ENCODE measurements around the gene AZU1. TPM values are rescaled to one million over a fixed set of nuclear protein-coding genes. Genes with fewer than 3 reads are reported as not detected.
"Not testable (repeated sequence)": the region's sequence is repeated elsewhere in the genome, so short reads cannot be mapped to it uniquely, and the experiment has no call there.

Gene AZU1
- total RNA-seq, 1 experiment from 2014 or later = not detected

- TF ChIP-seq FOSL1 (IDR thresholded peaks at IDR 0.05; ENCODE audit: low read depth) (no peak), CBX3 (IDR thresholded peaks at IDR 0.05; ENCODE audit: low read depth) (no peak), ATF3 (IDR thresholded peaks at IDR 0.05) (no peak), YY1 (IDR thresholded peaks at IDR 0.05; ENCODE audit: extremely low read depth, insufficient replicate concordance, low read depth, low read length) (no peak), RAD21 (IDR thresholded peaks at IDR 0.05; ENCODE audit: low read depth) (no peak), EGR1 (IDR thresholded peaks at IDR 0.05; ENCODE audit: low read depth) (no peak), SP1 (IDR thresholded peaks at IDR 0.05; ENCODE audit: low read depth) (no peak), ZFX (IDR thresholded peaks at IDR 0.05) (no peak)
Measured at GRCh38 chr19:876089-876488, 48.5 kb downstream of the AZU1 start (continued).

GRCh38 chr19:876780-877314, 49.2 kb downstream of the AZU1 start:
- no peak for DNase-seq (ENCODE audit: low read depth, low spot score)
- CTCF ChIA-PET = no interaction called here
- intact Hi-C loops (cut with micrococcal nuclease) = no loop called here
- H3K4me1 ChIP-seq (ENCODE audit: control insufficient read depth in 1 of 2, insufficient read depth in 2 of 2, low read length in 2 of 2) = peaks cover 9 to 17% of the 10 kb centered on the region in 2 experiments
- POLR2A ChIA-PET = no interaction called here
- H3K36me3 ChIP-seq (ENCODE audit: control insufficient read depth in 1 of 2, insufficient read depth in 2 of 2, low read length in 2 of 2) = 0 out of 4 replicates have a peak, but pooled peaks cover 0 to 6% of the 10 kb centered on the region in 2 experiments
- H3K79me2 ChIP-seq (ENCODE audit: insufficient read depth, low read length) = no peaks in the 10 kb centered on the region
- H3K9ac ChIP-seq (ENCODE audit: low read length) = no peak overlapping the region
- TF ChIP-seq POLR2A (IDR thresholded peaks at IDR 0.05; ENCODE audit: borderline replicate concordance, extremely low read depth, insufficient read depth, insufficient read length) = no peak
- no peak for TF ChIP-seq MAX (IDR thresholded peaks at IDR 0.05)
- TF ChIP-seq ZBTB33 (IDR thresholded peaks at IDR 0.05; ENCODE audit: extremely low read depth, insufficient replicate concordance, low read length) = no peak
- TF ChIP-seq ZFX (IDR thresholded peaks at IDR 0.05) = no peak
- no peak for TF ChIP-seq FOSL1 (IDR thresholded peaks at IDR 0.05; ENCODE audit: low read depth)
- no peak for TF ChIP-seq YY1 (IDR thresholded peaks at IDR 0.05; ENCODE audit: extremely low read depth, insufficient replicate concordance, low read depth, low read length)
- no peak for TF ChIP-seq CBX3 (IDR thresholded peaks at IDR 0.05; ENCODE audit: low read depth)
- H3K27me3 ChIP-seq (ENCODE audit: insufficient read depth, low read length) = no peaks in the 10 kb centered on the region
- no peak overlapping the region for H3K4me2 ChIP-seq (ENCODE audit: low read length)
- H3K4me3 ChIP-seq (replicated peaks in 1 of 2; ENCODE audit: low read depth in 1 of 2, low read length in 2 of 2) = no peak overlapping the region
- H3K9me2 ChIP-seq (ENCODE audit: insufficient read depth) = no peaks in the 10 kb centered on the region
- no peaks in the 10 kb centered on the region for H3K9me3 ChIP-seq (ENCODE audit: control insufficient read depth in 1 of 2, insufficient read depth in 1 of 2, low read depth in 1 of 2, low read length in 2 of 2)
- no TSS peak for BruUV-seq (replicated peaks)
- H2AFZ ChIP-seq (ENCODE audit: low read depth, low read length, poor library complexity, severe bottlenecking) = no peak overlapping the region
- no peaks in the 10 kb centered on the region for H4K20me1 ChIP-seq (ENCODE audit: insufficient read depth)
- RAD21 ChIA-PET (ENCODE audit: low non-redundant PET in 1 of 2, low total read pairs in 2 of 2, uncharacterized antibody in 2 of 2, unreplicated experiment in 2 of 2) = no interaction called here
- ATAC-seq = no peak
- H3K27ac ChIP-seq (ENCODE audit: low read depth, low read length) = no peak overlapping the region

GRCh38 chr19:877992-878660, 50.5 kb downstream of the AZU1 start:
- H3K9me2 ChIP-seq (ENCODE audit: insufficient read depth); intact Hi-C loops (cut with micrococcal nuclease); H3K27ac ChIP-seq (ENCODE audit: low read depth, low read length); BruUV-seq (replicated peaks); H3K4me2 ChIP-seq (ENCODE audit: low read length); H3K9ac ChIP-seq (ENCODE audit: low read length); H3K9me3 ChIP-seq (ENCODE audit: control insufficient read depth in 1 of 2, insufficient read depth in 1 of 2, low read depth in 1 of 2, low read length in 2 of 2); CTCF ChIA-PET; H3K27me3 ChIP-seq (ENCODE audit: insufficient read depth, low read length); ATAC-seq; H3K4me1 ChIP-seq (ENCODE audit: control insufficient read depth in 1 of 2, insufficient read depth in 2 of 2, low read length in 2 of 2); H2AFZ ChIP-seq (ENCODE audit: low read depth, low read length, poor library complexity, severe bottlenecking); H4K20me1 ChIP-seq (ENCODE audit: insufficient read depth); H3K79me2 ChIP-seq (ENCODE audit: insufficient read depth, low read length); RAD21 ChIA-PET (ENCODE audit: low non-redundant PET in 1 of 2, low total read pairs in 2 of 2, uncharacterized antibody in 2 of 2, unreplicated experiment in 2 of 2); DNase-seq (ENCODE audit: low read depth, low spot score); H3K4me3 ChIP-seq (replicated peaks in 1 of 2; ENCODE audit: low read depth in 1 of 2, low read length in 2 of 2): not testable (repeated sequence)
- POLR2A ChIA-PET = interaction anchor here (0.7 to 1.6 kb wide), 4 partner anchors 15 to 143 kb away, joined by 3 to 5 read pairs (median 4); partner anchors contain the start of genes RNU6-2 and RNU6-9
- peaks cover 0 to 13% of the 10 kb centered on the region in 2 experiments; a peak in 1 of 4 replicates for H3K36me3 ChIP-seq (ENCODE audit: control insufficient read depth in 1 of 2, insufficient read depth in 2 of 2, low read length in 2 of 2)

Data from HCT116 (cell line).